Small intestine (tissue), 7 donors: ENCODE results near the gene ATOH8. TPM values are rescaled to one million over a fixed set of nuclear protein-coding genes. Genes with fewer than 3 reads are reported as not detected.

ENCODE experiments used
- DNase-seq, 2 donors: peaks; one replicate each; pipeline versions ENCODE4 v3.0.0 to v3.0.0-alpha.2; 2013
- FAIRE-seq: peaks from 2 replicates; lab custom pipeline; 2012; peaks lifted over from hg19 to GRCh38; lab: Jason Lieb, UNC
- H3K27ac ChIP-seq, 3 donors: one replicate each; pipeline ENCODE4 v1.5.1; 2013; ENCODE audit warnings: low read length in 2 of 3, mild to moderate bottlenecking in 2 of 3, control low read depth in 1 of 3, inconsistent platforms in 1 of 3, low read depth in 1 of 3, moderate library complexity in 1 of 3
- H3K27me3 ChIP-seq, 3 donors: one replicate each; pipeline ENCODE4 v1.6.1; 2013; ENCODE audit warnings: low read length in 3 of 3, inconsistent platforms in 1 of 3; ENCODE audit not compliant: control insufficient read depth in 3 of 3, insufficient read depth in 3 of 3
- H3K36me3 ChIP-seq, 3 donors: one replicate each; pipeline ENCODE4 v1.6.1; 2013; ENCODE audit warnings: low read length in 3 of 3, inconsistent platforms in 1 of 3, low read depth in 1 of 3, mild to moderate bottlenecking in 1 of 3, moderate library complexity in 1 of 3; ENCODE audit not compliant: control insufficient read depth in 3 of 3, insufficient read depth in 2 of 3
- H3K4me1 ChIP-seq, 3 donors: one replicate each; pipeline ENCODE4 v1.6.1; 2013; ENCODE audit warnings: low read length in 2 of 3, inconsistent platforms in 1 of 3, low read depth in 1 of 3, mild to moderate bottlenecking in 1 of 3, moderate library complexity in 1 of 3; ENCODE audit not compliant: control insufficient read depth in 3 of 3, insufficient read depth in 2 of 3
- H3K4me3 ChIP-seq, 3 donors: one replicate each; pipeline ENCODE4 v1.5.1; 2013; ENCODE audit warnings: low read length in 3 of 3, control low read depth in 1 of 3, inconsistent platforms in 1 of 3, low read depth in 1 of 3, mild to moderate bottlenecking in 1 of 3, moderate library complexity in 1 of 3
- H3K9me3 ChIP-seq, 2 donors: one replicate each; pipeline ENCODE4 v1.6.1; 2013; ENCODE audit warnings: low read depth in 1 of 2, low read length in 1 of 2; ENCODE audit not compliant: control insufficient read depth in 2 of 2, insufficient read depth in 1 of 2
- WGBS, 3 donors: extraction: QIAGEN DNeasy Blood & Tissue Kit; methylation state at CpG; one replicate each; pipeline ENCODE4 v1.1.7; 2013; 5-methylcytosine and 5-hydroxymethylcytosine counted together
- polyA plus RNA-seq, 4 donors: library from polyadenylated mRNA; stranded (reverse) in 3 of 4; unstranded in 1 of 4; fragments of 200-250 nt in 3 of 4; fragments of 120-200 nt in 1 of 4; gene quantifications; one replicate each; pipeline versions ENCODE4 v1.2.1 to v1.2.3, GENCODE V29; 2013
- donor health status: healthy with polysubstance abuse.
- donor health status: control.
- donor health status: control.
- donor health status: Bipolar disorder and iron deficiency.
- donor health status: healthy.

ATOH8 gene
- polyA plus RNA-seq, 4 donors, result 1.6 to 18.4 (median 3.7) TPM

GRCh38 chr2:85757860-85758259 lies 4.1 kb downstream of the ATOH8 start:
- Histone ChIP-seq H3K4me1 (peaks cover 0 to 45% (median 0%) of the 10 kb centered on the region in 3 donors), H3K36me3 (peaks cover 0 to 5% (median 0%) of the 10 kb centered on the region in 3 donors), H3K4me3 (no peak overlapping the region), H3K9me3 (no peaks in the 10 kb centered on the region), H3K27ac (no peak overlapping the region), H3K27me3 (peaks cover 0 to 31% (median 8%) of the 10 kb centered on the region in 3 donors)
- 84 to 90% (median 87%) methylated on average over 5 of the region's 5 CpGs for WGBS, 3 donors
- FAIRE-seq, result no peak
- no peak for DNase-seq

GRCh38 chr2:85758361-85759256 lies 4.8 kb downstream of the ATOH8 start:
- Histone ChIP-seq H3K9me3 (no peaks in the 10 kb centered on the region), H3K27ac (no peak overlapping the region), H3K4me1 (peaks cover 0 to 39% (median 0%) of the 10 kb centered on the region in 3 donors), H3K36me3 (peaks cover 0 to 5% (median 0%) of the 10 kb centered on the region in 3 donors), H3K4me3 (no peak overlapping the region), H3K27me3 (peaks cover 0 to 24% (median 8%) of the 10 kb centered on the region in 3 donors)
- FAIRE-seq (no peak), DNase-seq (no peak)
- 71 to 85% (median 81%) methylated on average over 18 to 19 of the region's 19 CpGs for WGBS, 3 donors

GRCh38 chr2:85759257-85759613 lies 5.4 kb downstream of the ATOH8 start:
- Histone ChIP-seq H3K4me1 (peaks cover 0 to 39% (median 0%) of the 10 kb centered on the region in 3 donors), H3K9me3 (no peaks in the 10 kb centered on the region), H3K27ac (no peak overlapping the region), H3K27me3 (peaks cover 0 to 21% (median 8%) of the 10 kb centered on the region in 3 donors), H3K36me3 (peaks cover 0 to 8% (median 0%) of the 10 kb centered on the region in 3 donors), H3K4me3 (no peak overlapping the region)
- DNase-seq (no peak), FAIRE-seq (no peak)
- WGBS, 3 donors, result 88 to 91% (median 89%) methylated on average over 5 of the region's 5 CpGs

DNA sequence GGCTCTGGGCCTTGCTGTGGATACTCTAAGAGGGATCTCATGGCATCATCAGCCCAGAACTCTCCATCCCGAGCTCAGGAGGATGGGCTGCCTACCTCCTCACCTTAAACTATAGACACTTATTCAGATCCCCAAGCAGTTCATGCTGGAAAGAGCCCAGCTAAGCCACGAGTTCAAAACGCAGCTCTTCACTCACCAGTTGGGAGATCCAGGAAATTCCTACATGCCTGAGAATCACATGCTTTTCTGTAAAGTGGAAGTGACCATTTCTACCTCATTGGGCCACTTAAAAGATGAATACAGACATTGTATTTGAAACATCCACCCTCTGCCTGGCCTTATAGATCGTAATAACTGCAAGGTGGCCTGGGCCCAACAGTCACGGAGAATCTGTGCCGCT lies 6.6 kb downstream of the ATOH8 start:
- Histone ChIP-seq H3K4me1 (peaks cover 0 to 33% (median 0%) of the 10 kb centered on the region in 3 donors), H3K27me3 (peaks cover 0 to 22% (median 6%) of the 10 kb centered on the region in 3 donors), H3K36me3 (peaks cover 0 to 15% (median 0%) of the 10 kb centered on the region in 3 donors), H3K9me3 (no peaks in the 10 kb centered on the region), H3K4me3 (no peak overlapping the region), H3K27ac (no peak overlapping the region)
- 76 to 89% (median 78%) methylated on average over 6 of the region's 6 CpGs for WGBS, 3 donors
- DNase-seq, result no peak
- FAIRE-seq, result no peak

DNA sequence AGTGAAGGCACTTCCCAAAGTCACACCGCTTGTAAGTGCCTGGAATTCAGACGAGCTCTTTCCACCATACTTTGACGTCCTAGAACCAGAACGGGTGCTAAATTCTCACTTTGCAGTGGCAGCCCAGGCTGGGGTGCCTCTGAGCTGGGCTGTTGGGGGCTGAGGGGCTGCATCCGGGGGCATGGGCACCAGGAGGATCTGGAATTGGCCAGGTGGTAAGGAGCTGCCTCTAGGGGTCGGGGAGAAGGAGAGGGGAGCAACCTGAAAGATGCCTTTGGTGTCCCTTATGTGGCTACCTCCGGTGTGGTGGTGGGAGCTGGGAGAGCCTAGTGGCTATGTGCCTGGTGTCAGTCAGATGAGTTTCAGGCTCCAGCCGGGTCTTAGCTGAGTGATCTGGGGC lies 7.1 kb downstream of the ATOH8 start:
- FAIRE-seq (no peak), DNase-seq (no peak)
- Histone ChIP-seq H3K4me1 (peaks cover 0 to 33% (median 0%) of the 10 kb centered on the region in 3 donors), H3K9me3 (no peaks in the 10 kb centered on the region), H3K27me3 (peaks cover 0 to 22% (median 6%) of the 10 kb centered on the region in 3 donors), H3K4me3 (no peak overlapping the region), H3K36me3 (peaks cover 0 to 19% (median 0%) of the 10 kb centered on the region in 3 donors), H3K27ac (no peak overlapping the region)
- WGBS, 3 donors, result 86 to 89% (median 87%) methylated on average over 8 of the region's 8 CpGs

DNA sequence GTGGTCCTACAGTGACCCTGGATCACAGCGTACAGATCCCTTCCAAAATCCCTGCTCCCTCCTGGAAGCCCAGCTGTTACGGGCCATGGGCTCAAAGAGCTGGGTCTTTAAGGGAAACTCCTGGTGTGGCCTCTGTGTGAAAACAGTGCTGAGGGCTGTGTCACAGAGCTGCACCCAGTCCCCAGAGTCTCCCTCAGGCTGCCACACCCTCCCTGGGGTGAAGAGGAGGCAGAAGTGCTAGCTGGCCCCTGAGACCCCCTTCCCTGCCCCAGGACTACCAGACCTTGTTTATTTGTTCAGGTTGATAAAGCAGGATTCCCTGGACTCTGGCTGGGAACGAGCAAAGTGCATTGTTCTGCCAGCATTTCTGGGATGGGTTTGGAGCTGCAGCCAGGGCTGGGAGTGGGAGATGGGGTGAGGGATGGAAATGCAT lies 7.7 kb downstream of the ATOH8 start:
- DNase-seq, result peak in 1 of 2 donors; percentile 47
- Histone ChIP-seq H3K27ac (no peak overlapping the region), H3K36me3 (peaks cover 0 to 21% (median 0%) of the 10 kb centered on the region in 3 donors), H3K4me3 (no peak overlapping the region), H3K4me1 (peaks cover 0 to 33% (median 0%) of the 10 kb centered on the region in 3 donors), H3K27me3 (peaks cover 0 to 22% (median 5%) of the 10 kb centered on the region in 3 donors), H3K9me3 (no peaks in the 10 kb centered on the region)
- WGBS, 3 donors, result 18 to 63% (median 51%) methylated on average over 3 of the region's 3 CpGs
- FAIRE-seq, result no peak

DNA sequence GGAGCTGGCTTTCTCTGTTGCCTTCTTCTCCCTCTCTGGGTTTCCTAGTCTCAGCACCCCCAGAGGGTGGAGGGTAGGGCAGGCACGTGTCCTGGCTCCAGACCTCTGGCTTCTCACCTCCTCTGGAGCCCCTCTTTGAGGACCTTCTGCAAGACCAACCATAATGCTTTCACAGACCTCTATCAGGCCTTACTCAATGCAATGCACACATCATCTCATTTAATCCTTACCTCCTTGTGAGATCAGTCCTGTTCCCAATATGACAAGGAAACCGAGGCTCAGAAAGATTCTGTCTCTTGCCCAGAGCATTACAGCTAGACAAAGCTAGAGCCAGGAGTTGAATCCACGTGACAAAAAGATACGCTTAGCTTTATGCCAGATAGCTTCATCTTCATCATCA lies 8.2 kb downstream of the ATOH8 start:
- 76 to 84% (median 77%) methylated on average over 4 of the region's 4 CpGs for WGBS, 3 donors
- FAIRE-seq, result no peak

GRCh38 chr2:85763132-85763531 lies 9.3 kb downstream of the ATOH8 start:
- H3K27ac ChIP-seq, result no peak overlapping the region
- no peaks in the 10 kb centered on the region for H3K9me3 ChIP-seq
- 48 to 75% (median 56%) methylated on average over 4 of the region's 4 CpGs for WGBS, 3 donors
- H3K36me3 ChIP-seq, result peaks cover 0 to 24% (median 0%) of the 10 kb centered on the region in 3 donors
- no peak for DNase-seq
- no peak for FAIRE-seq
- H3K4me1 ChIP-seq, result peaks cover 0 to 28% (median 0%) of the 10 kb centered on the region in 3 donors
- peaks cover 0 to 22% (median 8%) of the 10 kb centered on the region in 3 donors for H3K27me3 ChIP-seq
- H3K4me3 ChIP-seq, result no peak overlapping the region

More for the DNA sequence above, 8.2 kb downstream of the ATOH8 start:
- H3K9me3 ChIP-seq, result no peaks in the 10 kb centered on the region
- no peak overlapping the region for H3K4me3 ChIP-seq
- peaks cover 0 to 22% (median 0%) of the 10 kb centered on the region in 3 donors for H3K36me3 ChIP-seq
- peaks cover 0 to 33% (median 0%) of the 10 kb centered on the region in 3 donors for H3K4me1 ChIP-seq
- no peak for DNase-seq
- no peak overlapping the region for H3K27ac ChIP-seq
- peaks cover 0 to 22% (median 8%) of the 10 kb centered on the region in 3 donors for H3K27me3 ChIP-seq
